Measurements from ENCODE around the gene SLC30A7.

Gene SLC30A7

DNA sequence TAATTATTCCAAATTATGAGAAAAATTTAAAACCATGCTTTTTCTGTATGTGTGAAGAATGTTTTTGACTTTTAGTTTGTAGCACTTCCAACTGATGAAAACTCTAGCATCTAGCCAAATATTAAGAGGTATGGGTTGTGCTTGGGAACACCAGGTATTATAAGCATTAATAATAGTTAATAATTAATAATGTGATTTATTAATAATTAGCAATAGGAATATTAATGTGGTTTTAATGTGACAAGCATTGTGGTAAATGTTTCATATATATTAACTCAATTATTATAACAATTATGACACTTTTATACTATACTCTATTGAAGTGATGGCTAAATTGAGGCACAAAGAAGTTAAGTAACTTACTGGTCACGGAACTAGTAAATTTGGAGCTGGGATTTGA is 7.9 kb downstream of the SLC30A7 start:
- TF ChIP-seq, protein P1, sequence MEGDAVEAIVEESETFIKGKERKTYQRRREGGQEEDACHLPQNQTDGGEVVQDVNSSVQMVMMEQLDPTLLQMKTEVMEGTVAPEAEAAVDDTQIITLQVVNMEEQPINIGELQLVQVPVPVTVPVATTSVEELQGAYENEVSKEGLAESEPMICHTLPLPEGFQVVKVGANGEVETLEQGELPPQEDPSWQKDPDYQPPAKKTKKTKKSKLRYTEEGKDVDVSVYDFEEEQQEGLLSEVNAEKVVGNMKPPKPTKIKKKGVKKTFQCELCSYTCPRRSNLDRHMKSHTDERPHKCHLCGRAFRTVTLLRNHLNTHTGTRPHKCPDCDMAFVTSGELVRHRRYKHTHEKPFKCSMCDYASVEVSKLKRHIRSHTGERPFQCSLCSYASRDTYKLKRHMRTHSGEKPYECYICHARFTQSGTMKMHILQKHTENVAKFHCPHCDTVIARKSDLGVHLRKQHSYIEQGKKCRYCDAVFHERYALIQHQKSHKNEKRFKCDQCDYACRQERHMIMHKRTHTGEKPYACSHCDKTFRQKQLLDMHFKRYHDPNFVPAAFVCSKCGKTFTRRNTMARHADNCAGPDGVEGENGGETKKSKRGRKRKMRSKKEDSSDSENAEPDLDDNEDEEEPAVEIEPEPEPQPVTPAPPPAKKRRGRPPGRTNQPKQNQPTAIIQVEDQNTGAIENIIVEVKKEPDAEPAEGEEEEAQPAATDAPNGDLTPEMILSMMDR (IDR thresholded peaks at IDR 0.05; ENCODE audit: control insufficient read depth, extremely low read depth, insufficient read depth) = no peak
- no peak for DNase-seq (ENCODE audit: low read depth)

DNA sequence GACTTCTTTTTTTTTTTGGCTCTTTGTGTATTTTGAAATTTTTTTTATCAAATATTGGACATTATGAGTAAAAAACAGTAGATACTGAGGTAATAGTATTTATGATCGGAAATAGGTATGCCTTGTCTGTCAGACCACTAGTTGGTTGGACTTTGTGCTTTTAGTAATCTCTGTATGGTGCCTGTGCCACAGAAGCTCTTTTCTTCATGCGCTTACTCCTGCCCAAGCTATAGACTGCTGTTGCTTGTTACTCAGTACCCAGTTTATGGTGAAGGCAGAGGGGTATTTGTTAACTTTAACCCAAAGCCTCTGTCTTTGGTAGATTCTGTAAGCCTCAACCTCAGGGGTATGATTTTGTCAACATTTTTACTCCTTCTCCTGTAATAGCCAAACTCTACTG is 8.6 kb downstream of the SLC30A7 start:
- no peak overlapping the region for H3K4me3 ChIP-seq (ENCODE audit: low read depth, low read length)
- TF ChIP-seq, protein P1 (IDR thresholded peaks at IDR 0.05; ENCODE audit: control insufficient read depth, extremely low read depth, insufficient read depth) = no peak
- DNase-seq (ENCODE audit: low read depth) = no peak

More for the DNA sequence above, 7.9 kb downstream of the SLC30A7 start:
- H3K4me3 ChIP-seq (ENCODE audit: low read depth, low read length) = no peak overlapping the region

DNA sequence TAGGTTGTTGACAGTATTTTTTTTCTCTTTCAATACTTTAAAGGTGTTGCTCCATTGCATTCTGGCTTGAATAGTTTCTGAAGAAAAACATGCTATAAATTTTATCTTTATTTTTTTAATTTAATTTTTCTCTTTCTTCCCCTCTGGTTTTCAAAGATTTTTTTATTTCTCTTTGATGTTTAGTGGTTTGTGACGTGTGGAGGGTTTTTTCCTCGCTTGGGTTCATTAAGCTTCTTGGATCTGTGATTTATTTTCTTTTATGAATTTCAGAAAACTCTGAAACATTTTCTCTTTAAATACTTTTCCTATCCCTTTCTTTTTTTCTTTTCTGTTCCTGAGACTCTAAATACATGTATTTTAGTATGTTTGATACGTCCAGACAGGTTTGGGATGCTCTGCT is 9.3 kb downstream of the SLC30A7 start:
- TF ChIP-seq, protein P1 (IDR thresholded peaks at IDR 0.05; ENCODE audit: control insufficient read depth, extremely low read depth, insufficient read depth) = no peak
- no peak overlapping the region for H3K4me3 ChIP-seq (ENCODE audit: low read depth, low read length)
- no peak for DNase-seq (ENCODE audit: low read depth)

DNA sequence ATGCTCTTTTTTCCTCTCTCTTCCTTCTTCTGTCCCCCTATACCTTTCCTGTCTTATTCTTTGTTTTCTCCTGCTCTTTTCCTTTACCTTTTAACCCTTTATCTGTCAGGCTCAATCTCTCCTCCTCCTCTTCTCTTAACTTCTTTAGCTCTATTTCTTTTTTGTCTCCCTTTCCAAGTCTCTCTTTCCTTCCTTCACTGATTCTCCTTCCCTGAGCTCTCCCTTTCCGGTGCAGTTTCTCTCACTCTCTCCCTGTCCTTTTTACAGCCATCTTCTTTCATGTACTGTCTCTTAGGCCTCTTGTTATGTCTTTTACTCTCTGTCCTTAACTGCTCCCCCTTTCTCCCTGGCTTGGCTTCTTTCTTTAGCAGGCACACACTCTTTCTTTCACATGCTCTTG is 12.0 kb downstream of the SLC30A7 start:
- no peak for DNase-seq (ENCODE audit: low read depth)
- no peak overlapping the region for H3K4me3 ChIP-seq (ENCODE audit: low read depth, low read length)
- TF ChIP-seq, protein P1 (IDR thresholded peaks at IDR 0.05; ENCODE audit: control insufficient read depth, extremely low read depth, insufficient read depth) = no peak

DNA sequence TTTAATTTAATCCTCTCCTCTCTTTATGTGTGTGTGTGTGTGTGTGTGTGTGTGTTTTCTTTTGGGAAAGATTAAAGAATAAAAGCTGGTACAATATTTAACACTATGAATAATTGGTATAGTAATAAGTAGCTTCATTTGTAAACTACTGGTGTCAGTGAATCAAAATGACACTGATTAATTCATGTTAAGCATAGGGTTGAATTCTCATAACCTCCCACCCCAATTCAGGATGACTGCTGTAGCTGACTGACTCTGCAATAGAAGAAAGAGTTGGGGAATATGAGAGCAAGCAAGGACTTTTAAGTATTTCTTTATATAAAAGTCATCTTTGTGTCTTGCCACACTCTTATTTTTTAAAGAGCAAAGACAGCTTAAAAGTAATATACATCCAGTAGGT is 13.1 kb downstream of the SLC30A7 start:
- TF ChIP-seq, protein P1 (IDR thresholded peaks at IDR 0.05; ENCODE audit: control insufficient read depth, extremely low read depth, insufficient read depth) = no peak
- no peak overlapping the region for H3K4me3 ChIP-seq (ENCODE audit: low read depth, low read length)
- DNase-seq (ENCODE audit: low read depth) = no peak

DNA sequence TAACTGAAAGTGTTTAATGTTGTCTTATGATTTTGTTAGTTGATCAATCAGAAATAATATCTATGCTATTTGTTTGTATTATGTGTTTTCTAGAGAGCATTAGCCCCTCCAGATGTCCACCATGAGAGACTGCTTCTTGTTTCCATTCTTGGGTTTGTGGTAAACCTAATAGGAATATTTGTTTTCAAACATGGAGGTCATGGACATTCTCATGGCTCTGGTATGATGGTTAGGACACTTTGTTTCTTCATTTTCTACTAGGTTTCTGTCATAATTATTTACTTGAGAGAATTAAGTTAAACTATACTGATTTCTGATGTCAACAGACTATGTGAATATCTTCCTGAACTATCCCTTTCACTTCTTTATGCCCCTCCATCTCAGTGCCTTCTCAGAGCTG is 16.1 kb downstream of the SLC30A7 start:
- H3K4me3 ChIP-seq (ENCODE audit: low read depth, low read length) = no peak overlapping the region
- TF ChIP-seq, protein P1 (IDR thresholded peaks at IDR 0.05; ENCODE audit: control insufficient read depth, extremely low read depth, insufficient read depth) = no peak
- no peak for DNase-seq (ENCODE audit: low read depth)

DNA sequence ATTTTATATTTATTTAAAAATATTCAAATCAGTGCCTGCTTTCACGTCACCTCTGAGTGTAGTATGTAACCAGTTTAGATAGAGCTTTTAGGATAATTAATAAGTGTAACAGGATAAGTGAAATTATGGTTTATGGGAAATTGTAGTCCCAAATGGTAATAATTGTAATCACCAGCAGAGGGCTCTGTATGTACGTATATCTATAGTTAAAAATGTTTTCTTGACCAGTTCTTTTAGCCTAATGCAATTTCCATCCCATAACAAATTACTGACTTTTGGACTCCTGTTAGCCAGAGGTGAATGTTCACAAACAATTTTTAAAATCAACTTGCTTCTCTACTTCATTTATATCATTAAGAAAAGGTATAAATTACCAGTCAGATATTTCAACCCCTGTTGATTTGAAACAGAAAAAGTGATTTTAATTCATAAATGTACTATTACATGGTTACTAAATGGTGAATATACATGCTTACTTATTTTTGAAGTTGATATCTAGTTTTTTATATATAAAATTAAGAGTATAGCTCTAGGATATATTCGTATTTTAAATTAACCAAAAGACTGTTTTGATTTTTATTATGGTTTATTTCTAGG is 25.3 kb downstream of the SLC30A7 start:
- no peak for DNase-seq (ENCODE audit: low read depth)
- TF ChIP-seq, protein P1 (IDR thresholded peaks at IDR 0.05; ENCODE audit: control insufficient read depth, extremely low read depth, insufficient read depth) = peak; percentile 58
- H3K4me3 ChIP-seq (ENCODE audit: low read depth, low read length) = no peak overlapping the region
